Astrocyte (in vitro differentiated cells and primary cell): Measurements from ENCODE around the gene KCTD21. TPM values are rescaled to one million over a fixed set of nuclear protein-coding genes. Genes with fewer than 3 reads are reported as not detected.

ENCODE experiments used
- DNase-seq: peaks from one replicate; pipeline ENCODE4 v3.0.0-alpha.2; 2010; ENCODE audit warnings: low read depth
- FAIRE-seq: peaks from 2 replicates; lab custom pipeline; 2011; peaks lifted over from hg19 to GRCh38; lab: Jason Lieb, UNC
- H2AFZ ChIP-seq: 2 replicates; pipeline ENCODE4 v1.6.0; 2012; ENCODE audit warnings: low read depth, low read length, inconsistent platforms
- H3K27ac ChIP-seq: 2 replicates; pipeline ENCODE4 v1.5.1; 2011; ENCODE audit warnings: low read depth, low read length, inconsistent platforms
- H3K27me3 ChIP-seq: 2 replicates; pipeline ENCODE4 v1.6.0; 2011; ENCODE audit warnings: low read length, inconsistent platforms; ENCODE audit not compliant: insufficient read depth
- H3K36me3 ChIP-seq: 2 replicates; pipeline ENCODE4 v1.5.1; 2011; ENCODE audit warnings: low read length, inconsistent platforms; ENCODE audit not compliant: insufficient read depth
- H3K4me1 ChIP-seq: 2 replicates; pipeline ENCODE4 v1.5.1; 2011; ENCODE audit warnings: low read length, inconsistent platforms; ENCODE audit not compliant: insufficient read depth
- H3K4me2 ChIP-seq: 2 replicates; pipeline ENCODE4 v1.6.0; 2012; ENCODE audit warnings: low read length, inconsistent platforms
- H3K4me3 ChIP-seq: 2 replicates; pipeline ENCODE4 v1.5.1; 2011; ENCODE audit warnings: low read depth, mild to moderate bottlenecking, low read length, inconsistent platforms; ENCODE audit not compliant: insufficient read depth
- H3K79me2 ChIP-seq: 2 replicates; pipeline ENCODE4 v1.6.0; 2012; ENCODE audit warnings: mild to moderate bottlenecking, low read length, inconsistent platforms; ENCODE audit not compliant: insufficient read depth
- H3K9ac ChIP-seq: 2 replicates; pipeline ENCODE4 v1.6.0; 2012; ENCODE audit warnings: mild to moderate bottlenecking, low read length, inconsistent platforms
- H3K9me3 ChIP-seq: 2 replicates; pipeline ENCODE4 v1.5.1; 2012; ENCODE audit warnings: low read depth, mild to moderate bottlenecking, low read length, inconsistent platforms; ENCODE audit not compliant: insufficient read depth
- H4K20me1 ChIP-seq: 2 replicates; pipeline ENCODE4 v1.6.0; 2012; ENCODE audit warnings: low read length, inconsistent platforms; ENCODE audit not compliant: insufficient read depth
- H3K27ac Mint-ChIP-seq: one replicate; pipeline ENCODE4 v1.8.0; 2021; ENCODE audit warnings: mild to moderate bottlenecking, mixed read lengths; ENCODE audit not compliant: unreplicated experiment
- H3K27me3 Mint-ChIP-seq: one replicate; pipeline ENCODE4 v1.8.0; 2021; ENCODE audit warnings: low read depth, mixed read lengths; ENCODE audit not compliant: unreplicated experiment
- H3K36me3 Mint-ChIP-seq: one replicate; pipeline ENCODE4 v1.8.0; 2021; ENCODE audit warnings: low read depth, mixed read lengths; ENCODE audit not compliant: unreplicated experiment
- H3K4me1 Mint-ChIP-seq: one replicate; pipeline ENCODE4 v1.8.0; 2021; ENCODE audit warnings: low read depth, mixed read lengths; ENCODE audit not compliant: unreplicated experiment
- H3K4me3 Mint-ChIP-seq: one replicate; pipeline ENCODE4 v1.8.0; 2021; ENCODE audit warnings: mild to moderate bottlenecking, moderate library complexity, mixed read lengths; ENCODE audit not compliant: unreplicated experiment
- H3K9me3 Mint-ChIP-seq: one replicate; pipeline ENCODE4 v1.8.0; 2021; ENCODE audit warnings: mild to moderate bottlenecking, mixed read lengths; ENCODE audit not compliant: unreplicated experiment
- EZH2 ChIP-seq: IDR thresholded peaks from 2 replicates; pipeline ENCODE4 v1.6.1; 2012; ENCODE audit warnings: mild to moderate bottlenecking, low read length, inconsistent platforms; ENCODE audit not compliant: insufficient read depth
- total RNA-seq: library from RNA; stranded (reverse); gene quantifications from 2 replicates; pipeline ENCODE4 v1.2.1, GENCODE V29; 2021
- TF ChIP-seq, protein P1 (sequence below): IDR thresholded peaks from 2 replicates; pipeline ENCODE4 v1.5.1; 2011; ENCODE audit warnings: low read depth, mild to moderate bottlenecking, inconsistent platforms, low read length, moderate library complexity; ENCODE audit not compliant: insufficient read depth

KCTD21 gene
- total RNA-seq, 1 donor from 2014 or later = 14.0 TPM

DNA sequence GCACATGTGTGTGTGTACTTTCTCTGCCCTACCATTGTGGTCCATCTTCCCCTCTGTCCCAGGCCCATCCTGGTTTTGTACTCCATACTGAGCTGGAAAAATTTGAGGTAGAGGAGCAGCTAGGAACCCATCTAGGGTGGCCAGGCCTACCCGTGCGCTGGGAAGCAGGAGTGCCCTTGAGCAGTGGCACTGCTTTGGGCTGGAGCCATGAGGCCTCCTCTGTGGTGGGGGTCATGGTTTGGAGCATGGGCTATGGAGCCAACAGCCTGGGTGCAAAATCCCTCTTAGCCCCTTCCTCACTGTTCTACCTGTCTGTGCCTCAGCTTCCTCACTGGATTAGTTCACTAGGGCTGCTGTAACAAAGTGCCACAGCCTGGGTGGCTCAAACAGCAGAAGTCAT is 27.1 kb downstream of the KCTD21 start:
- peaks cover 4% of the 10 kb centered on the region for H3K27me3 Mint-ChIP-seq
- no peak overlapping the region for H3K4me3 Mint-ChIP-seq
- H3K27ac ChIP-seq = no peak overlapping the region
- no peak overlapping the region for H3K9ac ChIP-seq
- DNase-seq (no peak), FAIRE-seq (no peak)
- H2AFZ ChIP-seq = no peak overlapping the region
- TF ChIP-seq, protein P1, sequence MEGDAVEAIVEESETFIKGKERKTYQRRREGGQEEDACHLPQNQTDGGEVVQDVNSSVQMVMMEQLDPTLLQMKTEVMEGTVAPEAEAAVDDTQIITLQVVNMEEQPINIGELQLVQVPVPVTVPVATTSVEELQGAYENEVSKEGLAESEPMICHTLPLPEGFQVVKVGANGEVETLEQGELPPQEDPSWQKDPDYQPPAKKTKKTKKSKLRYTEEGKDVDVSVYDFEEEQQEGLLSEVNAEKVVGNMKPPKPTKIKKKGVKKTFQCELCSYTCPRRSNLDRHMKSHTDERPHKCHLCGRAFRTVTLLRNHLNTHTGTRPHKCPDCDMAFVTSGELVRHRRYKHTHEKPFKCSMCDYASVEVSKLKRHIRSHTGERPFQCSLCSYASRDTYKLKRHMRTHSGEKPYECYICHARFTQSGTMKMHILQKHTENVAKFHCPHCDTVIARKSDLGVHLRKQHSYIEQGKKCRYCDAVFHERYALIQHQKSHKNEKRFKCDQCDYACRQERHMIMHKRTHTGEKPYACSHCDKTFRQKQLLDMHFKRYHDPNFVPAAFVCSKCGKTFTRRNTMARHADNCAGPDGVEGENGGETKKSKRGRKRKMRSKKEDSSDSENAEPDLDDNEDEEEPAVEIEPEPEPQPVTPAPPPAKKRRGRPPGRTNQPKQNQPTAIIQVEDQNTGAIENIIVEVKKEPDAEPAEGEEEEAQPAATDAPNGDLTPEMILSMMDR = no peak
- no peak for TF ChIP-seq EZH2
- no peaks in the 10 kb centered on the region for H3K36me3 Mint-ChIP-seq
- H3K36me3 ChIP-seq = no peaks in the 10 kb centered on the region
- no peak overlapping the region for H3K4me2 ChIP-seq
- no peaks in the 10 kb centered on the region for H3K9me3 ChIP-seq
- H3K9me3 Mint-ChIP-seq = no peaks in the 10 kb centered on the region
- no peaks in the 10 kb centered on the region for H4K20me1 ChIP-seq
- no peak overlapping the region for H3K4me3 ChIP-seq
- no peaks in the 10 kb centered on the region for H3K4me1 ChIP-seq
- H3K27ac Mint-ChIP-seq = no peak overlapping the region
- H3K4me1 Mint-ChIP-seq = peaks cover 8% of the 10 kb centered on the region
- no peaks in the 10 kb centered on the region for H3K27me3 ChIP-seq
- no peaks in the 10 kb centered on the region for H3K79me2 ChIP-seq

DNA sequence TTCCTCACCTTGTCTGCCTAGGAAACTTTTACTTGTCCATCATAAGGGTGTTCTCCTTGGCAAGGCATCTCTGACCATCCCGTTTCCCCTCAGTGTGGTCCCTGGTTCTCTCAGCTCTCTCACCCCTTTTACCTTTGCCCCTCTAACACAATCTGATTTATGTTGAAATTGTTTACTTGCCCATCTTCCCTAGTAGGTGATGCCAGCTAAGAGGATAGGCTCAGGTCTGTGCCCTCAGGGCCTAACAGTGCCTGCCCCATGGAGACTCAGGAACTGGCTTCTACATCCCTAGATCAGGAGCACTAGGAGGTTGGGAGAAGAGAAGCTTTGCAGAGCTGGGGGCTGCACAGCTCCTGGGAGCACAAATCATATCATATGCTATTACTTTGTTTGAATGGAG is 27.9 kb downstream of the KCTD21 start:
- H3K9me3 Mint-ChIP-seq = no peaks in the 10 kb centered on the region
- Histone ChIP-seq H3K27me3 (no peaks in the 10 kb centered on the region), H4K20me1 (no peaks in the 10 kb centered on the region), H3K4me1 (no peaks in the 10 kb centered on the region), H3K9me3 (no peaks in the 10 kb centered on the region), H3K27ac (no peak overlapping the region), H3K4me3 (no peak overlapping the region), H3K36me3 (no peaks in the 10 kb centered on the region), H3K4me2 (no peak overlapping the region), H3K9ac (no peak overlapping the region), H3K79me2 (no peaks in the 10 kb centered on the region), H2AFZ (no peak overlapping the region)
- no peak for TF ChIP-seq EZH2
- TF ChIP-seq, protein P1 = no peak
- no peak overlapping the region for H3K27ac Mint-ChIP-seq
- DNase-seq = no peak
- H3K27me3 Mint-ChIP-seq = peaks cover 4% of the 10 kb centered on the region
- no peaks in the 10 kb centered on the region for H3K36me3 Mint-ChIP-seq
- peaks cover 11% of the 10 kb centered on the region for H3K4me1 Mint-ChIP-seq
- H3K4me3 Mint-ChIP-seq = no peak overlapping the region
- FAIRE-seq = no peak

DNA sequence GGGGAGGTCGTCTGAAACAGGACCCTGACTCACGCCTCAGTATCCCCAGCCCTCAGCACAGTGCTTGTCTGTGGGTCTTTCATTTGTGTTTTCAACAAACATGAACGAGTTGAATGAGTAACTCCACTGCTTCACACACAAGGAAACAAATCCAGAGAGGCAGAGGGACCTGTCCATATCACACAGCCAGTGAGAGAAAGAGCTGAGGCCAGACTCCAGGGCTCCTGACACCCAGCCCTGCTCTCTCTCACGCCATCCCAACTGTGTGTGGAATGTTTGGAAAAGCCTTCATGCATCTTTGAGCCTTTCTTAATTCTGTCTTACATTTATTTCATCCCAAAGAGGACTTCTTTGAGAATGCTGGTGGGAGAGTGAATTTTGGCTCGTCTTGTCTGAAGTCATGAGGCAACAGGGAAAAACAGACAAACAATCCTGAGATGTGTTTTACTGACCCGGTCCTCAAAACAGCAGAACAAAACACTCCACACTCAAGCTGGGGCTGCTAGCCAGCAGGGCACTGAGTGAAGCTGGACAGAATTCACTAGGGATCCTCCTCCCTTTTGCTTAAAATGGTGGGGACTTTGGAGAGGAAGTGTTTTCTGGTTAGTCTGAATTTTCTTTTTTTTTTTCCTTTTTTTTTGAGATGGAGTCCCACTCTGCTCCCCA is 29.3 kb downstream of the KCTD21 start:
- Histone ChIP-seq H3K27me3 (no peaks in the 10 kb centered on the region), H3K27ac (no peak overlapping the region), H3K9me3 (no peaks in the 10 kb centered on the region), H3K36me3 (no peaks in the 10 kb centered on the region), H3K9ac (no peak overlapping the region), H2AFZ (no peak overlapping the region), H3K4me1 (no peaks in the 10 kb centered on the region), H3K4me3 (no peak overlapping the region), H4K20me1 (no peaks in the 10 kb centered on the region), H3K79me2 (no peaks in the 10 kb centered on the region), H3K4me2 (no peak overlapping the region)
- DNase-seq = no peak
- H3K9me3 Mint-ChIP-seq = no peaks in the 10 kb centered on the region
- no peak for TF ChIP-seq EZH2
- TF ChIP-seq, protein P1 = no peak
- H3K4me1 Mint-ChIP-seq = peaks cover 11% of the 10 kb centered on the region
- H3K36me3 Mint-ChIP-seq = no peaks in the 10 kb centered on the region
- H3K4me3 Mint-ChIP-seq = no peak overlapping the region
- FAIRE-seq = no peak
- H3K27me3 Mint-ChIP-seq = peaks cover 4% of the 10 kb centered on the region
- no peak overlapping the region for H3K27ac Mint-ChIP-seq
